Gastroesophageal sphincter (tissue), 3 donors: ENCODE data around the gene OTOG.

Source experiments
- CTCF ChIP-seq, 4 experiments: fragments of 200-600 bp in 2 of 4; fragments of 450-650 bp in 2 of 4; sonication (generic) in 1 of 4; IDR thresholded peaks; one replicate each; pipeline ENCODE4 v1.5.1; 2017 to 2019; ENCODE audit warnings: antibody characterized with exemption in 4 of 4, mild to moderate bottlenecking in 2 of 4, moderate library complexity in 2 of 4
- EP300 ChIP-seq: sonication (generic); formaldehyde crosslinking; IDR thresholded peaks from one replicate; pipeline ENCODE4 v1.6.1; 2017; ENCODE audit warnings: antibody characterized with exemption, mild to moderate bottlenecking
- POLR2A ChIP-seq, 2 donors: fragments of 450-650 bp; IDR thresholded peaks; one replicate each; pipeline ENCODE4 v1.6.1; 2017; ENCODE audit warnings: antibody characterized with exemption in 2 of 2, mild to moderate bottlenecking in 2 of 2, moderate library complexity in 1 of 2

GRCh38 chr11:17543041-17543440, 4.0 kb upstream of the OTOG start:
- TF ChIP-seq POLR2A (IDR thresholded peaks at IDR 0.05) (no peak), CTCF (IDR thresholded peaks at IDR 0.05) (no peak), EP300 (no peak)
